ENCODE results near the gene STRN3.
"Not testable (repeated sequence)": the region's sequence is repeated elsewhere in the genome, so short reads cannot be mapped to it uniquely, and the experiment has no call there.

Gene STRN3

DNA sequence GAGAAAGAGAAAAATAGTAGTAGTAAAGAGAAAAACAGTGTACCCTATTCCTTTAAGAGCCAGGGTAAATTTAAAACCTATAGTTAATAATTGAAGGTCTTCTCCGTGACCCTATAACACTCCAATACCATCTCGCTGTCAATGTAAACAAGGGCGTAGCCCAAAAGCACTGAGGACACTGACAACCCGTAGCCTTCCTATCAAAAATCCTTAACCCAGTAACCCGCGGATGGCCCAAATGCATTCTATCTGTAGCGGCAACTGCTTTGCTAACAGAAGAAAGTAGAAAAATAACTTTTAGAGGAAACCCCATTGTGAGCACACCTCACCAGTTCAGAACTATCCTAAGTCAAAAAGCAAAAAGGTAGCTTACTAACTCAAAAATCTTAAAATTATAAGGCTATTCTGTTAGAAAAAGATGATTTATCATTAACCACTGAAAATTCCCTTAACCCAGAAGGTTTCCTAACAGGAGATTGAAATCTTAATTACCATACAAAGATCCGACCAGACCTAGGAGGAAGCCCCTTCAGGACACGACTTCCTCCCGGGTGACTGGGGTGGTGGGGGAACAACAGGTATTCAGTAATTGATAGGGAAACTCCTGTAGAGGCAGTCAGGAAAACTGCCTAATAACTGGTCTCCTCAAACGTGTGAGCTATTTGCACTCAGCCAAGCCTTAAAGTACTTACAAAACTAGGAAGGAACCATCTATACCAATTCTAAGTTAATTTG, 58.6 kb downstream of the STRN3 start:
- DNase-seq = not testable (repeated sequence)

DNA sequence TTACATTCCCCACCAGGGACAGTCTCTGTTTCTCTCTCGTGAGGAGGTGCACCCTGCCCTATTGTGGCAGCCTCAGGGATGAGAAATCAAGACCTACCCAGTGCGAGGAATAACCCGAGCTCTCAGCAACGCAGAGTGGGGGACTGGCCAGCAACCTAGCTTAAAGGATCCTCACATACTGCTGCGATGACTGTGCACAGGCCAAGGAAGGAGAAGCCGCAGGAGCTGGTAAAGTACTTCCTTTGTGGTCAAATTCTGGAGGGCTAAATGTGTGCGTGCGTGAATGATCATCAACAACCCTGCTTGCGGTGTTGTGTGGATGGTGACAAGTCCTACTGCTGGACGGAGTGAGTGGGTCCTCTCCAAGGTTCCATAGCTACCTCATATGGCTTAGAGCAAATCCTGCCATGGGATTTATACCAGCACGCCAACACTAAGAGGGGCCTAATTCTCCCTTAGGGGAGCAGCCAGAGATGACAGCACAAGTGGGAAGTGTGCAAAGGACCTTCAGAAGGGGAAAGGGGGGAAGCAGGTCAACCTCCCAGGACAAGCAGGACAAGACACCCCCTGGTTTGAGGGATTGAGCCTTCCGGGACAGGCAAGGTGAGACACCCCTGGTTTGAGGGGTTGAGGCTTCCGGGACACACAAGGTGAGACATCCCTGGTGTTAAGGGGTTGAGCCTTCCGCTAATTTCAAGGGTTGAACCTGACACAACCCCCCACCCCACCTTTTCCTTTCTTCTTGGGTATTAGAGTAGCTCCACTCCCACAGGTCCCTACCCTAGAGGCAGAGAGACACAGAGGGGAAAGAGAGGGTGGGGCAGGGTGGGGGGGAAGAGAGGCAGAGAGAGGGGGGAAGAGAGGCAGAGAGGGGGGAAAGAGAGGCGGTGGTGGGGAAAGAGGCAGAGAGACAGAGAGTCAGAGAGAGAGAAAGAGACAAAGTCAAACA, 59.5 kb downstream of the STRN3 start:
- no peak for DNase-seq

DNA sequence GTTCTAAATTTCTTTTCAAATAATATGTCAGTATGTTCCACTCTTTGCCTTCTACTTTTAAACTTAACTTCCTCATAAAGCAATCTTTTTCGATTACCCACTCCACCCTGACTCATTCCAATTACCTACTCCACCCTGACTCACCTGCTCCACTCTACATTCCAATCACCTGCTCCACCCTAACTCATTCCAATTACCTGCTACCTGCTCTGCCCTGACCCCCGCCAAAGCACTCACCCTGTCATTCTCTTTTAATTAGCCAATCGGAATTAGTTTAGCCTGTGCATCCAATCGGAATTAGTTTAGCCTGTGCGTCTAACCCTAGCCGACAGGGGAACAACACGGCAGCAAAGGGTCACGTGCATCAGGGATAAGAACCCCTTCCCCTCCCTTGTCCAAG, 60.3 kb downstream of the STRN3 start:
- not testable (repeated sequence) for DNase-seq

DNA sequence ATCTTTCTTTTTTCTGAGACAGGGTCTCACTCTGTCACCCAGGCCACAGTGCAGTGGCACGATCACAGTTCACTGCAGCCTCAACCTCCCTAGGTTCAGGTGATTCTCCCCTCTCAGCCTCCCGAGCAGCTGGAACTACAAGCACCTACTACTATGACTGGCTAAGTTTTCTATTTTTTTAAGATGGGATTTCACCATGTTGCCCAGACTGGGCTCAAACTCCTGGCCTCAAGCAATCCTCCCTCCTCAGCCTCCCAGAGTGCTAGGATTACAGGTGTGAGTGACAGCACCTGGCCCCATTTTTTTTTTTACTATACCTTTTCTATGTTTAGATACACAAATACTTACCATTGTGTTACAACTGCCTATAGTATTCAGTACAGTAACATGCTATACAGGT, 63.6 kb downstream of the STRN3 start:
- not testable (repeated sequence) for DNase-seq

DNA sequence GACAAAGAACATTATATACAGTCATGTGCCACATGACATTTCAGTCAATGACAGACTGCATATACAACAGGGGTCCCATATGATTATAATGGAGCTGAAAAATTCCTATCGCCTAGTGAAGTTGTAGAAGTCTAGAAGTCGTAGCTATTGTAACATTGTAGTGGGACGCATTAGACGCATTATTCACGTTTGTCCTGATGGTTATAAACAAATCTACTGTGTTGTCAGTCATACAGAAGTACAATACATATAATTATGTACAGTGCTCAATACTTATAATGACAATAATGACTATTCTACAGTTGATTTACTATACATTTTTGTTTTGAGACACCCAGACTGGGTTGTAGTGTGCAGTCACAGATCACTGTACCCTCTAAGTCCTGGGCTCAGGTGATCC, 64.8 kb downstream of the STRN3 start:
- no peak for DNase-seq

DNA sequence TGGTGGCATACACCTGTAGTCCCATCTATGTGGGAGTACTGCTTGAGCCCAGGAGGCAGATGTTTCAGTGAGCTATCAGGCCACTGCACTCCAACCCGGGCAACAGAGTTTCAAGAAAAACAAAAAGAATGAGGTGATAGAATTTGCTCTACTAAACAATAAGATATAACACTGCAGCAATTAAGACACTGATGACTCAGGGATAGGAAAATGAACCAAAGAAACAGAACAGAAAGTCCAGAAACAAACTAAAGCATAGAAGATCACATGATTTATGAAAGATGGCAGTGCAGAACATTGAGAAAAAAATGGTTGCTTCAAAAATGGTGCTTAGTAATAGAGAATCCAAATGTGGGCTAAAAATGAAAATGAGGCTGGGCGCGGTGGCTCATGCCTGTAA, 66.0 kb downstream of the STRN3 start:
- no peak for DNase-seq

DNA sequence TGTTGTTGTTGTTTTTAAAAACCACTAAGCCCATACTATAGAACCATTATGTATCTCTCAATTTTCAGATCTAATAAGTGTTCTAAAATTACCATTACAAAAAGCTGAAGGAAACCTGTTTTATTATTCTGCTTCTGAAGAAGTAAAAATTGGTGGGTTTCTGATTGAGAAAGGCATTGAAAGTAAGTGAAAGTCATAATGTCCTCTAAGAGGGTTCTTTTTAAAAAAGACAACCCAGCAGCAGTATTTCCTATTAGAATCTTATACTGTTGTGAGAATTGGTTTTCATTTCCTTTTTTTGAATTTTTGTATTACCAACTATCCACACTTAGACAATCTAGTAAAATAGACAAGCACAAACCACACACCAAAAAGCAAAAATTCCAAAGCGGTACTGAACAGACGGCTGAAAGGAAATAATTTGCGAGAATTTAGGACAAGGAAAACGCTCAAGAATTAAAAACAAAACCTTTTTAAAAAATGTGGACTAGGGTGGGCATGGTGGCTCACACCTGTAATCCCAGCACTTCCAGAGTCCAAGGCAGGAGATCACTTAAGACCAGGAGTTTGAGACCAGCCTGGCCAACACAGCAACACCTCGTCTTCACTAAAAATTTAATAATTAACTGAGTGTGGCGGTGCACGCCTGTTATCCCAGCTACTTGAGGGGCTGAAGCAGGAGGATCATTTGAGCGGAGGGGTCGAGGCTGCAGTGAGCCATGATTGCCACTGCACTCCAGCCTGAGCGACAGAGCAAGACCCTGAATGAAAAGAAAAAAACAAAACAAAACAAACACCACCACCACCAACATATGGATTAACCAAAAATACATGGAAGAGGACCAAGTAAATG, 67.4 kb downstream of the STRN3 start:
- no peak for DNase-seq

DNA sequence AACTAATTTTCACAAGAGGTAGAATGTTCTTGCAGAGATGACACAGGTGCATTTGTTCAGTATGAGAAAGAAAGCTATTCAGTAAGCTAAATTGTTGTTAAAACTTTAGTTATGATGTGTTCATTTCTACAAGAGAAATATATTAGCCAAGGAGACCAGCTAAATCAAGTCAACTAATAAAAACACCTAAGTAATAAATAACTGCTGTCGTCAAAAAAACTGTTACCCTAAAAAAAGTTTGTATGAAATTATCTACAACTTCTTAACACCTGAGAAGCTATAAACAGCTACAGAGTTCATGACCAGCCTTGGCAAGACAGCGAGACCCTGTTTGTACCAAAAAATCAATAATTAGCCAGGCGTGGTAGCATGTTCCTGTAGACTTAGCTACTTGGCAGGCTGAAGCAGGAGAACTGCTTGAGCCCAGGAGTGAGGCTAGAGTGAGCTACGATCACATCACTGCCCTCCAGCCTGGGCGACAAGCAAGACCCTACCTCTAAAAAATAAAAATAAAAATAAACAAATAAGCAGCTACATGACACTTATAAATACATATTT, 68.3 kb downstream of the STRN3 start:
- no peak for DNase-seq

DNA sequence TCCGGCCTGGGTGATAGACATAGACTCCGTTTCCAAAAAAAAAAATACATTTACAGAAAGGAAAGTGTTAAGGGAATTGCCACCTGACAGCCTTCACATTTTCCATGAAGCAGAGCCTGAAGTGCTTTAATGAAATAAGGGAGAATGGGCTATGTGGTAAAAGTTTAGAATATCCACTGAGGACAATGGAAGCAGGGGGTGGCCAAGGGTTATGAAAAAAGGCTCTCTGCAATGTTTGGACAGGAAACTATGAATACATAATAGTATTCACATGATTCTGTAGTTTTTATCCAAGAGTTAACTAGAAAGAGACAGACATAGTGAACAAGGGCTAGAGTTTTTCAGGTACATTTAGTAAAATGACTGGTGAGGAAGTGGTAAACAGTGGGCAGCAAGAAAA, 76.5 kb downstream of the STRN3 start:
- DNase-seq = no peak

DNA sequence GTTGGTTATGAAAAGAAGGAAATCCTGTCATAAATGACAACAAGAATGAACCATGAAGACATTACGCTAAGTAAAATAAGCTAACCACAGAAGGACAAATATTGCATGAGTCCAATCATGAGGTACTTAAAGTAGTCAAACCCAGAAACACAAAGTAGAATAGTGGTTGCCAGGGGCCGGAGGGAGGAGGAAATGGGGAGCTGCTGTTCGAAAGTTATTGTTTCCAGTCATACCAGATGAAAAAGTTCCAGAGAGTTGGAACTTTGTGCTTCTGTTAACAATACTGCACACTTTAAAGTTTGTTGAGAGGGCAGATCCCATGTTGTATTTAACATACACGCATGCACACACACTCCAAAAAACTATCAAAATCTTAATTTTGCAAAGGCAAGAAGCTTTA, 82.5 kb downstream of the STRN3 start:
- no peak for DNase-seq

DNA sequence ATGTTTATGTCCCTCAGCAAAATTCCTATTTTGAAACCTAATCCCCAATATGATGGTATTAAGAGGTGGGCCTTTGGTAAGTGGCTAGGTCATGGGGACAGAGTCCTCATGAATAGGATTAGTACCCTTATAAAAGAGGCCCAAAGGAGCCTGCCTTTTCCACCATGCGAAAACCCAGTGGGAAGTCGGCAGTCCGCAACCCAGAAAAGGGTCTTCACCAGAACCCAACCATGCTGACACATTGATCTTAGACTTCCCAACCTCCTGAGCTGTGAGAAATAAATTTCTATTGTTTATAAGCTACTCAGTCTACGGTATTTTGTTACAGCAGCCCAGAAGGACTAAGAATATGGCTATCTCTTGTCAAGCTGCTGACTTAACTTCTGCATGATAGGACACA, 85.3 kb downstream of the STRN3 start:
- DNase-seq = no peak

DNA sequence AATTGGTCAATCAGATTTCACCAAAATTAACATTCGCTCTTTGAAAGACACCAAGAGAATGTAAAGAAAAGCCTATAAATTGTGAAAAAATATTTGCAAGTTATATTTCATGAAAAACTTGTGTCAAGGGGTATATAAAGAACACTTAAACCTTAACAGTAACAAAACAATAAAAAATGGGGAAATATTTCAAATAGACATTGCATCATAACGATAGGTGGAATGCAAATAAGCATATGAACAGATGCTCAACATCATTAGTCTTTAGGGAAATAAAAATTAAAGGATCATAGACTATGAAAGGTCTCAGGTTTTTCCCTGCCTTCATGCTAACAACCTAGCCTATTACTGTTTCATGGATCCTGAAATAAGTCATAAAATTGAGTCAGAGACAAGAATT, 87.6 kb downstream of the STRN3 start:
- DNase-seq = no peak

DNA sequence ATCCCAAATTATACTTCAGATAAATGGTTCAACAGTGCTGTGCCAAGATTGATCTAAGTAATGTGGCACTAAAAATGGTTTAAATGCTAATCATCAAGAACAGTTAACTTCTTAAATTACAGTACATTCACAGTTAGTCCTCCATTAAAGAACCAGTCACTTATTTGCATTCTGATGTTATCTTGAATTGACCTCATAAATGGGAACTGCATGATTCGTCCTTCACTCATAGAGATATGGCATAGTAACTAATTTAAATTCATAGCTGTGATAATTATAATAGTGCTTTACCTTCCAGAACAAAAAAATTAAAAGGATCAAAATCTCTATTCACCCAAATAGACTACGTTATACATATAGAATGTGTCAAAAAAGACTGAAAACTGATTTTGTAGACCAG, 90.7 kb downstream of the STRN3 start:
- no peak for DNase-seq

DNA sequence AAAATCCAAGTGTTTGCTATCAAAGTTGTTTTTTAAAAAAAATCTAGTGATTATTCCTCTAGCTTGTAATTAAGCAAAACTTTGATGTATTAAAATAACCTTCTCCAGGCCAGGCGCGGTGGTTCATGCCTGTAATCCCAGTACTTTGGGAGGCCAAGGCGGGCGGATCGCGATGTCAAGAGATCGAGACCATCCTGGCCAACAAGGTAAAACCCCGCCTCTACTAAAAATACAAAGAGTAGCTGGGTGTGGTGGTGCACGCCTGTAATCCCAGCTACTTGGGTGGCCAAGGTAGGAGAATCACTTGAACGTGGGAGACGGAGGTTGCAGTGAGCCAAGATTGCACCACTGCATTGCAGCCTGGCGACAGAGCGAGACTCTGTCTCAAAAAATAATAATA, 92.2 kb downstream of the STRN3 start:
- not testable (repeated sequence) for DNase-seq

DNA sequence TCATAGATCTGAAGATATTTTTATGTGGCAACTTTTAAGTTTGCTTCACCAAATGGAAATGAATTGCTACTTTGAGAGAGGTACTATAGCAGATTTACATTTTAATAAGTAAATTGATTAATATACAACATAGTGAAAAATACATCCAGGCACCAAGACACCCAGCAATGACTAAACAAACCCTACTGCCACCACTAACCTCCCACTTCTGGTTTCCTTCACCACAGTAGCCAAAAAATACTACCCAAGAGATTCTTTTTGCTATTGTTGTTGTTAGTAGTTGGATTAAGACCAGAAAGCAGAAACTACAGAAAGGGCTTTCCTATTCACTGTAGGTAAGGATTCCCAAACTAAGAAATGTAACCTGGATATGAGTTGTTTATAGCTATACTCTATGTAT, 97.7 kb downstream of the STRN3 start:
- DNase-seq = no peak

DNA sequence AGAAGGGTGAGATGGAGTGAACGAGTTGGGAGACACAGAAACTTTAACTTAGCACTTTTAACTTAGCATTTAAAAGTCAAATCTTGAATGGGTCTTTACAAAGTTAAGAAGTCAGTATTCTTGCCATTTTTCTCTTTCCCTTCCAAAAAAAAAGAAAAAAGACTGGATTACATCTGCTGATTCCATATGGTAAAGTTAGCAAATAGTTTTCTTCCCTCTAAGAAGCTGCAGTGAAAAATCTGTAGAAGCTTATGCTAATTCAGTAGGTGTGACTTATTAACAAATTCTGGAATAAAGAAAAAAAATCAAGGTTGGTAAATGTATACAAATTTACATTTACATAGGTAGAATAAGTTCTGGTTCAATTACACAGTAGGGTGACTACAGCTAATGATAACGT, 100.9 kb downstream of the STRN3 start:
- DNase-seq = no peak

DNA sequence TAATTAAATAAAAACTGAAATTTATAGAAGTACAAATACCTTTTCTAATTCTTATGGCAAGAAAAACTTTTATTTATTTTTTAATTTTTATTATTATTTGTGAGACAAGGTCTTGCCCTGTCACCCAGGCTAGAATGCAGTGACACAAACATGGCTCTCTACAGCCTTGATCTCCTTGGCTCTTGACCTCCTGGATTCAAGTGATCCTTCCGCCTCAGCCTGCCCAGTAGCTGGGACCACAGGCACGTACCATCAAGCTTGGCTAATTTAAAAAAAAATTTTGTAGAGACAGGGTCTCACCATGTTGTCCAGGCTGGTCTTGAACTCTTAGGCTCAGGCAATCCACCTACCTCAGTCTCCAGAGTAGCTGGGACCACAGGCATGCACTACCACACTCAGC, 104.4 kb downstream of the STRN3 start:
- no peak for DNase-seq

DNA sequence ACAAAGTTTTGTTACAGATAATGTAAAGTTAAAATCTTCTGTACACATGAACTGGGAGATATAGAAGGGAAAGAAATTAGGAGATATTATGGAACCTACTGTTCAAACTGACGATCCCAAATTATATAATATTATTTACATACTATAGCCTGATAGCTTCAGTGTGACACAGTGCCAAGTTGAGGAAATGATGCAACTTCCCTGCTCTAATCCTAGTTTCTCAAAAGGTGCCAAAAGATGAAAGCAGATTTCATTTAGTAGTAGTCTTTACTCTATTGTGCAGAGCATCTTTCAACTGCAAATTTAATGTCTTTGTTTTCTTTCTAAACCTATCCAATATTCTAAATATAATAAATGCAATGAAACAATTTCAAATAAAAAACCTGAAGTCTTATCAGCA, 104.9 kb downstream of the STRN3 start:
- DNase-seq = no peak

DNA sequence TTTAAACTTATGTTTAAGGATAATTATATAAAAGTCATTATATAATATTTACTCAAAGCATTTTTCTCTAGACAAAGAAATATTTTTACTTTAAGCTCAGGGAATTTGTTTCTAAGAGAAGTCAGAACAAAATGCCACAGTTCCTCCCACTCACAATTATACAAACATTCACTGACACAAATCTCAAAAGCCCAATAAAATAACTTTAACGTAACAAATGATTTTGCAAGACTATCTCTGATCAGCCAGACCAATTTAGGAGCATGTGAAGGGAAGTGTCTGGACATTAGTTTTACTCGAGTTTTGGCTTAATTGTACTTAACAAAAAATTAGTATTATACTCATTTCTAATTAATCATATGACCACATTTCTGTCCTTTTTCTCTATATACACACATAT, 110.6 kb downstream of the STRN3 start:
- DNase-seq = no peak

DNA sequence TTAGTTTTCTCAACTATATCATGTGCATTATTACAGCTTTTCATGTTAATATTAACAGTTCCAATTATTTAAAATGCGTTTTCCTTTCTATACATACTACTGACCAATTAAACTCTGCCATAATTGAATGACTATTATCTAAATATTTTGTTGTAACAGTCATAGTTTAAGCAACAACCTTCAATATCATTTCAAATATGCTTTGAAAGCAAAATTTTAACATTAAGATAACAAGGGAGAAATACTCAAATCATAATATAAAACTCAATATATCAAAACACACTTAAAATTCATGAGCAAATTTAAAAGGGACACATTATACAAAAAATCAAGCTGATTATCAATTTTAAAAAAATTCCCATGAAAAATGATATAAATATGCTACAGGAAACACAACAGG, 111.4 kb downstream of the STRN3 start:
- DNase-seq = no peak

DNA sequence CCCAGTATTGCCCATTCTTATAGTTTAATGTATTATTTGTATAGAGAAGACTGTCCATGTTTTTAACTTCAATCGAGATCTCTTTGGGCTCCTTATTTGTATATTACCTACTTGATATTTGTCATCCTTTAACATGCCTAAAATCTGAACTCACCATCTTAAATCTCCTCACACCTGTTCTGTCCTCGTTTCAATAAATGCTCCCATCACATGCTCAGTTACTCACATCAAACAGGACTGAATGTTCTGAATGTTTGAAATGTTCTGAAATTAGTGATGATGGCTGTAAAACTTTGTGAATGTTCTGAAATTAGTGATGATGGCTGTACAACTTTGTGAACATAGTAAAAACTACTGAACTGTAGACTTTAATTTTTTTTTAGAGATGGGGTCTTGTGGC, 117.4 kb downstream of the STRN3 start:
- DNase-seq = no peak

DNA sequence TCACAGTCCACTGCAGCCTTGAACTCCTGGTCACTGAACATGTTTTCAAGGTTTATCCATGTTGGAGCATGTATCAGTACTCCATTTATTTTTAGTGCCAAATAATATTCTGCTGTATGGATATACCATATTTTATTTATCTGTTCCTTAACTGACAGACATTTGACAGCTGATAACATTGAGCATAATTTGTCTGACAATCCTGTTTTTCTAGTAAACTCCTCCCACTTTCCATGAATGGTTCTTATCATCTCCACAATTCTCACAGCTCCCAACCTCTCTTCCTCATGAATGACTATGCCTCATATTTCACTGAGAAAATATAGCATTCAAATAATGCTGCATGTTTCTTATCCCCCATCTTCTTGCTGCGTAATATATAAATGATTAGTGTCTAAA, 118.5 kb downstream of the STRN3 start:
- DNase-seq = no peak

All from central memory CD4-positive, alpha-beta T cell (primary cell).